Lower leg skin (tissue), 4 donors: ENCODE data around the gene DGKI. TPM values are rescaled to one million over a fixed set of nuclear protein-coding genes. Genes with fewer than 3 reads are reported as not detected.

Experiments
- DNase-seq, 2 donors: peaks; one replicate each; pipeline ENCODE4 v3.0.0-alpha.2; 2019; ENCODE audit warnings: low spot score in 2 of 2
- H3K4me3 ChIP-seq: fragments of 200-600 bp; sonication (generic); 2 replicates; pipeline ENCODE4 v1.5.1; 2017; ENCODE audit warnings: mild to moderate bottlenecking, low read depth; ENCODE audit not compliant: poor library complexity, severe bottlenecking
- POLR2A ChIP-seq, 2 donors: fragments of 450-650 bp; IDR thresholded peaks; one replicate each; pipeline ENCODE4 v1.6.1; 2016 to 2017; ENCODE audit warnings: antibody characterized with exemption in 2 of 2, mild to moderate bottlenecking in 1 of 2, moderate library complexity in 1 of 2
- WGBS, 2 donors: methylation state at CpG; one replicate each; pipeline ENCODE4 v1.1.5; 2018; 5-methylcytosine and 5-hydroxymethylcytosine counted together
- intact Hi-C: fragments of 100-400 bp; cut with DNase I; formaldehyde crosslinking; loops from one replicate; pipeline ENCODE4 v1.15.0; 2023; ENCODE audit warnings: low total_unique reads
- total RNA-seq, 4 donors: library from RNA; depleted of rRNA; stranded (reverse); fragments of >200 nt; gene quantifications; one replicate each; pipeline ENCODE4 v1.1.0, GENCODE V29; 2016
- TF ChIP-seq, protein P1 (sequence below), 3 donors: fragments of 450-650 bp; IDR thresholded peaks; one replicate each; pipeline ENCODE4 v1.5.1; 2016; ENCODE audit warnings: antibody characterized with exemption in 3 of 3, mild to moderate bottlenecking in 3 of 3, moderate library complexity in 2 of 3

DGKI gene
- total RNA-seq, 4 donors from 2014 or later = 0.34 to 2.1 (median 1.3) TPM

DNA sequence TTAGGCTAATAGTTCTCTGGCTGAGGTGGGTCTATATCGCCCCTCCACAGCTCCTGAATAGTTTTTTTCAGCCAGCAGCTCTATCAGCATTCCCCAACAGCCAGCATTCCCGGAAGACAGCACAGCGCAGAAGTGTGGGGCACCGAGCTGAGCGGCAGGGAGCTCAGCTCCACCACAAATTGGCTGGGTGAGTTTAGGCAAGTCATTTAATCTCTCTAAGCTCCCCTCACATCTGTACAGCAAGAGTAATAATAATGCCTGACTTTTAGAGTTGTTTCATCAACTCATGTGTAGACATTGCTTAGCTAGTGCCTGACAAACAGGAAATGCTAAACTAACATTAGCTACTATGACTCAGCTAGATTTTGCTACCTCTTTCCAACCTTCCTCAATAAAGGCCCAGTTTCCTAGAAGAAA is 255.3 kb downstream of the DGKI start:
- 84 to 89% methylated on average over 5 of the region's 5 CpGs for WGBS, 2 donors
- intact Hi-C loops = no loop called here
- no peak for TF ChIP-seq POLR2A (IDR thresholded peaks at IDR 0.05)
- H3K4me3 ChIP-seq = no peak overlapping the region
- DNase-seq = no peak

DNA sequence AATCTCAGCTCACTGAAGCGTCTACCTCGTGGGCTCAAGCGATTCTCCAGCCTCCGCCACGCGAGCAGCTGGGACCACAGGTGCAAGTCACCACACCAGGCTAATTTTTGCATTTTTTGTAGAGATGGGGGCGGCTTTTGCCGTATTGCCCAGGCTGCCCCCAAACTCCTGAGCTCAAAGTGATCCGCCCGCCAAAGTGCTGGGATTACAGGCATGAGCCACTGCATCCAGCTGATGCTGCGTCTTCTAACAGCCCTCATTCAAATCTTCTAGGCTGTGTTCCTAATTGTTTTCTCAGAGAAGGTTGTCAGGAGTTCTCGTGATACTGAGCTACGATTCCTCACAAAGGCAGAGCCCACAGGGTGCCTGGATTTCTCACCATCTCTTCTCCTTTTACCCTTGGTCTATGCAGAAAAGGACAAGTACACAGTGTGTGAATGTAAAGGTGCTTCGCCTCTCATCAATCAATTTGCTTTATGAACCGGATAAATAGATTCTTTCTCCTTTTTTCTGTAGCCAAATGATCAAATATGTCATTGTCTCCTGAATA is 255.9 kb downstream of the DGKI start:
- 90 to 91% methylated on average over 15 of the region's 15 CpGs for WGBS, 2 donors
- no peak for DNase-seq
- intact Hi-C loops = no loop called here
- TF ChIP-seq, protein P1, sequence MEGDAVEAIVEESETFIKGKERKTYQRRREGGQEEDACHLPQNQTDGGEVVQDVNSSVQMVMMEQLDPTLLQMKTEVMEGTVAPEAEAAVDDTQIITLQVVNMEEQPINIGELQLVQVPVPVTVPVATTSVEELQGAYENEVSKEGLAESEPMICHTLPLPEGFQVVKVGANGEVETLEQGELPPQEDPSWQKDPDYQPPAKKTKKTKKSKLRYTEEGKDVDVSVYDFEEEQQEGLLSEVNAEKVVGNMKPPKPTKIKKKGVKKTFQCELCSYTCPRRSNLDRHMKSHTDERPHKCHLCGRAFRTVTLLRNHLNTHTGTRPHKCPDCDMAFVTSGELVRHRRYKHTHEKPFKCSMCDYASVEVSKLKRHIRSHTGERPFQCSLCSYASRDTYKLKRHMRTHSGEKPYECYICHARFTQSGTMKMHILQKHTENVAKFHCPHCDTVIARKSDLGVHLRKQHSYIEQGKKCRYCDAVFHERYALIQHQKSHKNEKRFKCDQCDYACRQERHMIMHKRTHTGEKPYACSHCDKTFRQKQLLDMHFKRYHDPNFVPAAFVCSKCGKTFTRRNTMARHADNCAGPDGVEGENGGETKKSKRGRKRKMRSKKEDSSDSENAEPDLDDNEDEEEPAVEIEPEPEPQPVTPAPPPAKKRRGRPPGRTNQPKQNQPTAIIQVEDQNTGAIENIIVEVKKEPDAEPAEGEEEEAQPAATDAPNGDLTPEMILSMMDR (IDR thresholded peaks at IDR 0.05) = no peak
- no peak for TF ChIP-seq POLR2A (IDR thresholded peaks at IDR 0.05)
- H3K4me3 ChIP-seq = no peak overlapping the region

DNA sequence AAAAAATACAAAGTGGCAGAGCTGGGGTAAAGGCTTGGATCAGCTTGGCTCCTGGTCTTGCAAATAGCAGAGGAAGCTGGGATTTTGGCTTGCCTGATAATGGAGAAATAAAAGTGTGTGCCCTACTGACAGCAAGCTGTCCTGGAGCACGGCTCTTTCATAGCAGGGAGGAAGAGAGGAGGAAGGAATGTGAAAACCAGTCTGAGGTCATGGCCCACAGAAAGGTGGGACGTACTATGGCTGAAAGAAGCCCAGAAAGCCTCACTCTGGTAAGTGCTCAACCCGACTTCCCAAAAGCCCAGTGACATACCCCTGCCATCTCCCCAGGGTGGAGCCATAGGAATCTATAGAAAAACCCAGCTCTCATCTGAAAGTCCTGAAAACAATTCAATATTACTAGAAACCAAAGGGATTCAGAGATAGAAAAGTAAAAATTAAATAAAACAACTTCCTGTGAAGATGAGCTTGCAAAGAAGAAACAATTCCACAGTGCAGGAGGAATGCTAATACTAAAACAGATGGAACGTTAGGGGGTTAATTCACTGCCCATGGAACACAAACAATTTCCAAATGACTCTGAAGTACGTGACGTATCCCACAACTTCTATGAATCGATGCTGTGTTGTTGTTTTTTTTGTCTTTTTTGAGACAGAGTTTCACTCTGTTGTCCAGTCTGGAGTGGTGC is 256.6 kb downstream of the DGKI start:
- 78 to 82% methylated on average over 7 of the region's 7 CpGs for WGBS, 2 donors

GRCh38 chr7:137587326-137587725 is 259.4 kb downstream of the DGKI start:
- intact Hi-C loops = no loop called here
- DNase-seq = no peak
- H3K4me3 ChIP-seq = no peak overlapping the region
- WGBS, 2 donors = 82 to 89% methylated on average over 5 of the region's 5 CpGs
- TF ChIP-seq, protein P1 (IDR thresholded peaks at IDR 0.05) = no peak
- no peak for TF ChIP-seq POLR2A (IDR thresholded peaks at IDR 0.05)

More for the DNA sequence above, 256.6 kb downstream of the DGKI start:
- intact Hi-C loops = no loop called here
- DNase-seq = no peak
- no peak overlapping the region for H3K4me3 ChIP-seq
- TF ChIP-seq, protein P1 (IDR thresholded peaks at IDR 0.05) = no peak
- TF ChIP-seq POLR2A (IDR thresholded peaks at IDR 0.05) = no peak

DNA sequence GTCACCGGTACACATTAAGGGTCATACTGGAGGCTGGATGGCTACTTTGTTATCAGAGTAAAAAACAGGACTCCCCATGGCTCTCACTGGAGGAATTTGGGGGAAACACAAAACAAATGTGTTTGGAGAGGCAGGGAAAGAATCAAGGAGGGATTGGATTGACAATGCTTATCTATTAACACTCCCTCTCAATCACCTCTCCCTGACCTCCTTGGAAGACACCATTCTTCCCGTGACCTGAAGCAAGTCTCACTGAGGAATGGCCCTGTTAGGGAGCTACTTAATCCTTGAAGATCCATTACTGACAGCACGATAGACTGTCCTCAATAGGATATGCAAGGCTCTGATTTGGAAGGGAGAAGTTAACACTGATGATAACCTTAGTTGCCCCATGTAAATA is 261.2 kb downstream of the DGKI start:
- WGBS, 2 donors = 82 to 83% methylated on average over 3 of the region's 3 CpGs
- intact Hi-C loops = no loop called here

DNA sequence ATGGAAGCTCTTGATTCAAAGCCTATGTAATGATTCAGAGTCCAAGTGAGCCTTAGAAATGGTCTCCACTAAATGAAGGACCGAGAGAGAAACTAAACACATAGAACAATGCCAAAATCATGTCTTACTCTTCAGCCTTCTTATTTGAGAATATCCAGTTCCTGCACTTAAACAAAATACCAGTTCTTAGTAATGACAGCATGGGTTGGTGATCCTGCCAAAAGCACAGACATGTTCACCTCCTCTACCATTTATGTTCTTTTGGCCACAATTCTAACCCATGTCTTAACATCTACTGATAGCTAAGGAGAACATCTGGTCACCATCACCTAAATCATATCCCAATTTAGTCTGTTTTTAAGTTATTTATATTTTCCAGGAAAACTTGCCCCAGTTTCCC is 263.6 kb downstream of the DGKI start:
- intact Hi-C loops = no loop called here
- 77 to 84% methylated on average over 1 of the region's 1 CpG for WGBS, 2 donors
- no peak for DNase-seq
- no peak overlapping the region for H3K4me3 ChIP-seq
- no peak for TF ChIP-seq POLR2A (IDR thresholded peaks at IDR 0.05)
- TF ChIP-seq, protein P1 (IDR thresholded peaks at IDR 0.05) = no peak

More for the DNA sequence above, 261.2 kb downstream of the DGKI start:
- no peak for DNase-seq
- TF ChIP-seq POLR2A (IDR thresholded peaks at IDR 0.05) = no peak
- TF ChIP-seq, protein P1 (IDR thresholded peaks at IDR 0.05) = no peak
- H3K4me3 ChIP-seq = no peak overlapping the region
